NCI-H187 treated with DMSO at 0.1 percent for 48 hours (cell line): ENCODE results near the gene SPAG7.
"Not testable (repeated sequence)": the region's sequence is repeated elsewhere in the genome, so short reads cannot be mapped to it uniquely, and the experiment has no call there.

Experiments
- DNase-seq: peaks from one replicate; lab custom pipeline; 2025; lab: John Stamatoyannopoulos, UW

SPAG7 gene

DNA sequence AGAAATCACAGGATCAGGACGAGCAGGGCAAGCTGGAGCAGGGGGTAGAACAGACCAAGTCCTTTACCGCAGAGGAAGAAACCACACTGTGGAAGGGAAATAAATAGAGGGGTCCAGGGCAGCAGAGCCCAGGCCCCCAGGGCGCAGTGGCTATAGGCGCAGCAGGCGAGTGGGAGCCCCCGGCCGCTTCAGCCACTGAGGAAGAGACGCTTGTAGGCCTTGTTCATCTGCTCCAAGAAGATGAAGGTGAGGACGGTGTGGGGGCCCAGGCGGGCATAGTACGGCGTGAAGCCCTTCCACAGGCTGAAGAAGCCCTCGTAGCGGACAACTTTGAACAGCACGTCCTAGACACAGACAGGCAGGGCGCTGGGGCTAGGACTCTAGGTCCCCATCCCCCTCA is 30.1 kb downstream of the SPAG7 start:
- DNase-seq, result no peak

DNA sequence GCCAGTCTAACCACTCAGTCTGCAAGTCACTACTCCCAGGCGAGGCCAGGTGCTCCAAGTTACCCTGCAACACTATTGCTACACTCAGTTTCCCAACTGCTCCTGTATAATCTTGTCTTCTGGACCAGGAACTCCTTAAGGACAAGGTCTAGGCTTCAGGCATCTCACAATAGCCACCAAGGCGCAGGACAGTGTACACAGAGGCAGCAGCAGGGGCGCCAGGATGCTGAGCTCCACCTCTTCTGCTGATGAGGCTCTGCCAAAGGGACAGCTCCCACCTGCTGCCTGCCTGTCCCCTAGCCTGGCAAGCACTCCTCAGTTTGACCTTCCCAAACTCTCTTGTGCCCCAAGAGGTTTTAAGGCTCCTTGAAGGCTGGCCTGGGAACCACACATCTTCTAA is 31.2 kb downstream of the SPAG7 start:
- DNase-seq, result no peak

DNA sequence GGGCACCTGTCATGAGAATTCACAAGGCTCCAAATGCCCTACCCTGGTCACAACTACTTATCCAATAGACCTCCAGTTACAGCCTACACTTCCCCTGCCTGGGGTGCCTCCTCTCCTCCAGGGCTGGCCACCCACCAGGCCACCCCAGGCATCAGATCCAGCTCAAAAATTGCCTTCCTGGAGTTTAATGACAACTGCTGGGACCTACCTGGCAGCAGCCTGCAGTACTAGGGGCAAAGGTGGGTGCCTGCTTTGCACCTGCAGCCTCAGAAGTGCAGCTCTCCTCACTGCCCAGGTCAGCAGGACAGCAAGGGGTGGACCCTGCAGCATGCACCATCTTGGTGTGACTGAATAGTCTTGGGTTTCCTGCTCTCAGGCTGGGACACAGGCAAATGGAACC is 32.0 kb downstream of the SPAG7 start:
- DNase-seq, result no peak

DNA sequence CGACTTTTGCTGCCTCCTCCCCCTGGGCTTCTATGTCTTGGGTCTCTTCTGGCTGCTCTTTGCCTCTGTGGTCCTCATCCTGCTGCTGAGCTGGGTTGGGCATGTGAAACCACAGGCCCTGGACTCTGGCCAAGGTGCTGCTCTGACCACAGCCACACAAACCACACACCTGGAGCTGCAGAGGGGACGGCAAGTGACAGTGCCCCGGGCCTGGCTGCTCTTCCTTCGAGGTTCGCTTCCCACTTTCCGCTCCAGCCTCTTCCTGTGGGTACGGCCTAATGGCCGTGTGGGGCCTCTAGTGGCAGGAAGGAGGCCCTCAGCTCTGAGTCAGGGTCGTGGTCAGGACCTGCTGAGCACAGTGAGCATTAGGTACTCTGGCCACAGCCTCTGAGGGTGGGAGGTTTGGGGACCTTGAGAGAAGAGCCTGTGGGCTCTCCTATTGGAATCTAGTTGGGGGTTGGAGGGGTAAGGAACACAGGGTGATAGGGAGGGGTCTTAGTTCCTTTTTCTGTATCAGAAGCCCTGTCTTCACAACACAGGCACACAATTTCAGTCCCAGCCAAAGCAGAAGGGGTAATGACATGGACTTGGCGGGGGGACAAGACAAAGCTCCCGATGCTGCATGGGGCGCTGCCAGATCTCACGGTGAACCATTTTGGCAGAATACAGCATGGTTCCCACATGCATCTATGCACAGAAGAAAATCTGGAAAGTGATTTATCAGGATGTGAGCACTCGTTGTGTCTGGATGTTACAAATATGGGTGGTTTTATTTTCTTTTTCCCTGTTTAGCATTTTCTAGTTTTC is 33.2 kb downstream of the SPAG7 start:
- no peak for DNase-seq

DNA sequence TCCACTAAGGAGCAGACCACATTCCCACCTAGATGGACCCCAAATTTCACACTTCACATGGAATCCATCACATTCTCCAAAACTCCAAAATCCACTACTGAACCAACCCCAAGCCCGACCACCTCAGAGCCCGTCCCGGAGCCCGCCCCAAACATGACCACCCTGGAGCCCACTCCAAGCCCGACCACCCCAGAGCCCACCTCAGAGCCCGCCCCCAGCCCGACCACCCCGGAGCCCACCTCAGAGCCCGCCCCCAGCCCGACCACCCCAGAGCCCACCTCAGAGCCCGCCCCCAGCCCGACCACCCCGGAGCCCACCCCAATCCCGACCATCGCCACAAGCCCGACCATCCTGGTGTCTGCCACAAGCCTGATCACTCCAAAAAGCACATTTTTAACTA is 34.0 kb downstream of the SPAG7 start:
- DNase-seq, result no peak

DNA sequence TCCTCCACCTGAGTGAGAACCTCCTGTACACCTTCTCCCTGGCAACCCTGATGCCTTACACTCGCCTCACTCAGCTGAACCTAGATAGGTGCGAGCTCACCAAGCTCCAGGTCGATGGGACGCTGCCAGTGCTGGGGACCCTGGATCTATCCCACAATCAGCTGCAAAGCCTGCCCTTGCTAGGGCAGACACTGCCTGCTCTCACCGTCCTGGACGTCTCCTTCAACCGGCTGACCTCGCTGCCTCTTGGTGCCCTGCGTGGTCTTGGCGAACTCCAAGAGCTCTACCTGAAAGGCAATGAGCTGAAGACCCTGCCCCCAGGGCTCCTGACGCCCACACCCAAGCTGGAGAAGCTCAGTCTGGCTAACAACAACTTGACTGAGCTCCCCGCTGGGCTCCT is 34.9 kb downstream of the SPAG7 start:
- DNase-seq, result no peak

DNA sequence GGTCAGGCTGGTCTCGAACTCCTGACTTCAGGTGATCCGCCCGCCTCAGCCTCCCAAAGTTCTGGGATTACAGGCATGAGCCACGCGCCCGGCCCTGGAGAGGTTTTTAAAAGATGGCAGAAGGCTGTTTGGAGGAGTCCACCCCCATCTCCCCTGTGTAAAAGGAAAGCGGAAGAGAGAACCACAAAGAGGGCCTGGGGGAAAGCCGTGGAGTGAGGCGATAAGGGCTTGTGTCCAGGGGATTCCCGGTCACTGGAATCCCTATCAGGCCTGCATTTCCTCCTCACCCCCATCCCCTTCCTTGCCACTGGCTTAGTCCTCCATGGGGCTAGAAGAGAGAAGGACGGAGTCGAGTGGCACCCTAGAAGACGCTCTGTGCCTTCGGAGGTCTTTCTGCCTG is 35.7 kb downstream of the SPAG7 start, which contains the start of gene GP1BA:
GP1BA (plus strand) TSS at position 315 of the 400 bp plus-strand sequence. CDS start 328 bp downstream, outside the sequence.
- no peak for DNase-seq

DNA sequence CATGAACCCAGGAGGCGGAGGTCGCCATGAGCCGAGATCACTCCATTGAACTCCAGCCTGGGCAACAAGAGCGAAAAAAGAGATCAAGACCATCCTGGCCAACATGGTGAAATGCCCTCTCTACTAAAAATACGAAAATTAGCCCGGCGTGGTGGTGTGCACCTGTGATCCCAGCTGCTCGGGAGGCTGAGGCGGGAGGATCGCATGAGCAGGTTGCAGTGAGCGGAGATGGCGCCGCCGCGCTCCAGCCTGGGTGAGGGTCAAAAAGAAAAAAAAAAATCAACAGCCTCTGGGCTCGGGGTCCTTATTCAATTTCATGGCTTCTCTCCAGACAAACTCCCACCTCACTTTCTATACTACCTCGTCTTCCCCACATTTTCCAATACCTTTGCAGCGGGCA is 38.7 kb downstream of the SPAG7 start:
- DNase-seq, result no peak

DNA sequence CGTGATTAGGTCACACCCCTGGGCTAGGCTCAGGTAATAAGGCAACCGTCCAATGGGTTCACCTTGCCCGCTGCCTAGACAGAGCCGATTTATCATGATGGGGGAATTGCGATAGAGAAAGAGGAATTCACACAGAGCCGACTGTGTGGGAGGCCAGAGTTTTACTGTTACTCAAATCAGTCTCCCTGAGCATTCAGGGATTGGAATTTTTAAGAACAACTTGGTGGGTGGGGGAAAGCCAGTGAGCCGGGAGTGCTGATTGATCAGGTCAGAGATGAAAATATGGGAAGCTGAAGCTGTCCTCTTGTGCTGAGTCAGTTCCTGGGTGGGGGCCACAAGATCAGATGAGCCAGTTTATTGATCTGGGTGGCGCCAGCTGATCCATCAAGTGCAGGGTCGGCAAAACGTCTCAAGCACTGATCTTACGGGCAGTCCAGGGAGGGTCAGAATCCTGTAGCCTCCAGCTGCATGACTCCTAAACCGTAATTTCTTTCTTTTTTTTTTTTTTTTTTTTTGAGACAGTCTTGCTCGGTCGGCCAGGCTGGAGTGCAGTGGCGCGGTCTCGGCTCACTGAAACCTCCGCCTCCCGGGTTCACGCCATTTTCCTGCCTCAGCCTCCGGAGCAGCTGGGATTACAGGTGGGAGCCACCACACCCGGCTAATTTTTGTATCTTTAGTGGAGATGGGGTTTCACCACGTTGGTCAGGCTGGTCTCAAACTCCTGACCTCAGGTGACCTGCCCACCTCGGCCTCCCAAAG is 40.9 kb downstream of the SPAG7 start:
- DNase-seq, result not testable (repeated sequence)

DNA sequence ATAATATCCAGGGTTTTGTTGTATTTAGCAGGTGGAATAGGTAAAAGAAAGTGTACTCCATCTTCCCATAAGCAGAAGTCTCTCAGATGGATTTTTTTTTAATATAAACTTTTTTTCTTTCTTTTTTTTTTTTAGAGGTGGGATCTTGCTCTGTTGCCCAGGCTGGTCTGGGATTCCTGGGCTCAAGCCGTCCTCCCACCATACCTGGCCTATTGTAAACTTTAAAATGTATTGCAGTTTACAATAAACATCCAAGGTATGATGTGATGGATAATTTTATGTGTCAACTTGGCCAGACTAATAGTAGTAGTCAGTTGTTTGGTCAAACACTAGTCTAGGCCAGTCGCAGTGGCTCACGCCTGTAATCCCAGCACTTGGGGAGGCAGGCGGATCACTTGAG is 46.3 kb downstream of the SPAG7 start:
- no peak for DNase-seq

DNA sequence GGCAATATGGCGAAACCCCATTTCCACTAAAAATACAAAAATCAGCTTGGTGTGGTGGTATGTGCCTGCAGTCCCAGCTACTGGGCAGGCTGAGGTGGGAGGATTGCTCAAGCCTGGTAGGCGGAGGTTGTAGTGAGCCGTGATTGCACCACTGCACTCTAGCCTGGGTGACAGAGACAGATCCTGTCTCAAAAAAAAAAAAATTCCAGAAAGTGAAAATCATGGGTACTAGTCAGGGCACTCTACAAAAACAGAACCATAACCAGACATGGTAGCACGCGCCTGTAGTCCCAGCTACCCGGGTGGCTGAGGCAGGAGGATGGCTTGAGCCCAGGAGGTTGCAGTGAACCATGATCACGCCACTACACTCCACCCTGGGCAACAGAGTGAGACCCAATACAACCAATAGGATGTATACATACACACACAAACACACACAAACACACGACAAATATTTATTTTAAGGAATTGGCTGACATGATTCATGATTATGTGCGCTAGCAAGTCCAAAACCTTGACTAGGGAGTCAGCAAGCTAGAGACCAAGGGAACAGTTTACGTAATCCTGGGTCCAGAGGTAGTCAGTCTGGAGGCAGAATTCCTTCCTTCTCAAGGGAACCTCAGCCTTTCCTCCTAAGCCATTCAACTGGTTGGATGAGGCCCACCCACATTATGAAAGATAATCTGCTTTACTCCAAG is 47.1 kb downstream of the SPAG7 start:
- no peak for DNase-seq

DNA sequence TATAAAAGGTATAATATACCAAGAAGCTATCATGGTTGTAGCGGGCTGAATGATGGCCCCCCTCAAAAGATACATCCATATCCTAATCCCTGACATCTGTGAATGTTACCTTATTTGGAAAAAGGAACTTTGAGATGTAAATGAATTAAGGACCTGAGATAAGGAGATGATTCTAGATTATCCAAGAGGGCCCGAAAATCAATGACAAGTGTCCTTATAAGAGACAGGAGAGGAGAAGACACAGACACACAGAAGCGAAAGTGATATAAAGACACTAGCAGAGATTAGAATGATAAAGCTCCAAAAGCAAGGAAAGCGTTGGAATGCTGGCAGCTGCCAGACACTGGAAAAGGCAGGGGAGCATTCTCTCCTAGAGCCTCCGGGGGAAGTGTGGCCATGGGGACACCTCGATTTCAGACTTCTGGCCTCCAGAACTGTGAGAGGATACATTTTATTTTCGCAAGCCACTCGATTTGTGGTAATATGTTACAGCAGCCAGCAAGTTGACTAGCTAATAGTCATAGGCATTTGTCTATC is 48.0 kb downstream of the SPAG7 start:
- no peak for DNase-seq

DNA sequence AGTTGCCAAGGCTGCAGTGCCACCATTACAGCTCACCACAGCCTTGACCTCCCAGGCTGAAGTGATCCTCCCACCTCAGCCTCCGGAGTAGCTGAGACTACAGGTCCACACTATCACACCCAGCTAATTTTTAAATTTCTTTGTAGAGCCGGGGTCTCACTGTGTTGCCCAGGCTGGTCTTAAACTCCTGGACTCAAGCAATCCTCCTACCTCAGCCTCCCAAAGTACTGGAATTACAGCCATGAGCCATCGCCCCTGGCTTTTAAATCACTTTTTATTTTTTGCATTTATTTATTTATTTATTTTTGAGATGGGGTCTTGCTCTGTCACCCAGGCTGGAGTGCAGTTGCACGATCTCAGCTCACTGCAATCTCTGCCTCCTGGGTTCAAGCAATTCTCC is 53.1 kb downstream of the SPAG7 start:
- DNase-seq, result not testable (repeated sequence)

DNA sequence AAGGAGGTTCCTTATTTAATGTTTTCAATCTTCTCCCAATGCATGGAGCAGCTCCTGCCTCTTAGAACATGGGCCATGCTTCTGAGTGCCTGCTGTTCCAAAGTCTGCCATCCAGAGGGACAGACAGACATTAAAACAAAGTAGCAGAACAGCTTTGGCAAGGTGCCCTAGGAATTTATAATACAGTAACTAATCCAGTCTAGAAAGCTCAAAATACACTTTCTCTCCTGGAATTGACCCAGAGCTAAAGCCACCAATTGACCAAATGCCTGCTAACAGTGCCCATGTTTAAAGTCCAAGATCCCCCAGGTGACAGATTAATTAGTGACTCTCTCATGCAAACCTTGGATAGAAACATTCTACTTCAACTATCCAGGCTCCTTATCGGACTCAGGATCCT is 53.6 kb downstream of the SPAG7 start:
- DNase-seq, result no peak
